H7 (cell line): ENCODE measurements around the gene FOXO3. TPM values are rescaled to one million over a fixed set of nuclear protein-coding genes. Genes with fewer than 3 reads are reported as not detected.
"Not testable (repeated sequence)": the region's sequence is repeated elsewhere in the genome, so short reads cannot be mapped to it uniquely, and the experiment has no call there.

ENCODE experiments used
- DNase-seq: peaks from one replicate; pipeline ENCODE4 v3.0.0; 2012
- H3K27me3 ChIP-seq: 2 replicates; pipeline ENCODE4 v1.6.0; 2011; ENCODE audit warnings: mild to moderate bottlenecking, low read length; ENCODE audit not compliant: control insufficient read depth, insufficient read depth
- H3K36me3 ChIP-seq: replicated peaks from 2 replicates; pipeline ENCODE4 v1.5.1; 2011; ENCODE audit warnings: low read length; ENCODE audit not compliant: control insufficient read depth, insufficient read depth
- H3K4me3 ChIP-seq: 2 replicates; pipeline ENCODE4 v1.5.1; 2011; ENCODE audit warnings: low read depth, mild to moderate bottlenecking, control low read depth, low read length, moderate library complexity; ENCODE audit not compliant: insufficient read depth
- total RNA-seq: library from RNA; depleted of rRNA; stranded (reverse); fragments of >200 nt; shearing (Covaris generic); gene quantifications from 2 replicates; pipeline ENCODE4 v1.2.3, GENCODE V29; 2014

The FOXO3 gene
- total RNA-seq, 1 experiment from 2014 or later = 10.9 TPM

- H3K27me3 ChIP-seq = no peaks in the 10 kb centered on the region
- no peak overlapping the region for H3K4me3 ChIP-seq
- no peaks in the 10 kb centered on the region for H3K36me3 ChIP-seq
- no peak for DNase-seq
Measured at GRCh38 chr6:108656836-108657235, 96.1 kb downstream of the FOXO3 start.

- no peak for DNase-seq
- no peak overlapping the region for H3K4me3 ChIP-seq
- no peaks in the 10 kb centered on the region for H3K36me3 ChIP-seq
Measured at GRCh38 chr6:108658174-108658573, 97.5 kb downstream of the FOXO3 start.

GRCh38 chr6:108658785-108659184 is 98.1 kb downstream of the FOXO3 start:
- H3K27me3 ChIP-seq, DNase-seq, H3K36me3 ChIP-seq, H3K4me3 ChIP-seq: not testable (repeated sequence)

More at GRCh38 chr6:108658174-108658573, 97.5 kb downstream of the FOXO3 start:
- no peaks in the 10 kb centered on the region for H3K27me3 ChIP-seq

- no peaks in the 10 kb centered on the region for H3K27me3 ChIP-seq
- H3K4me3 ChIP-seq = no peak overlapping the region
- no peaks in the 10 kb centered on the region for H3K36me3 ChIP-seq
- no peak for DNase-seq
Measured at GRCh38 chr6:108660251-108660650, 99.5 kb downstream of the FOXO3 start.

- no peak for DNase-seq
- no peak overlapping the region for H3K4me3 ChIP-seq
- H3K36me3 ChIP-seq = no peaks in the 10 kb centered on the region
- H3K27me3 ChIP-seq = no peaks in the 10 kb centered on the region
Measured at GRCh38 chr6:108661430-108661829, 100.7 kb downstream of the FOXO3 start.

- DNase-seq = no peak
- Histone ChIP-seq H3K27me3 (no peaks in the 10 kb centered on the region), H3K4me3 (no peak overlapping the region), H3K36me3 (no peaks in the 10 kb centered on the region)
Measured at GRCh38 chr6:108661982-108662381, 101.3 kb downstream of the FOXO3 start.

- DNase-seq = no peak
- Histone ChIP-seq H3K36me3 (no peaks in the 10 kb centered on the region), H3K27me3 (no peaks in the 10 kb centered on the region), H3K4me3 (no peak overlapping the region)
Measured at GRCh38 chr6:108662702-108663101, 102.0 kb downstream of the FOXO3 start.

- not testable (repeated sequence) for H3K36me3 ChIP-seq, H3K4me3 ChIP-seq, H3K27me3 ChIP-seq, DNase-seq
Measured at GRCh38 chr6:108663494-108664064, 102.9 kb downstream of the FOXO3 start.

- H3K27me3 ChIP-seq = no peaks in the 10 kb centered on the region
- no peaks in the 10 kb centered on the region for H3K36me3 ChIP-seq
- no peak overlapping the region for H3K4me3 ChIP-seq
- no peak for DNase-seq
Measured at GRCh38 chr6:108665495-108666196, 104.9 kb downstream of the FOXO3 start.

- H3K4me3 ChIP-seq = no peak overlapping the region
- no peaks in the 10 kb centered on the region for H3K27me3 ChIP-seq
- no peaks in the 10 kb centered on the region for H3K36me3 ChIP-seq
- peak; percentile 65 for DNase-seq
Measured at GRCh38 chr6:108666656-108667260, 106.0 kb downstream of the FOXO3 start.

- DNase-seq = no peak
- no peak overlapping the region for H3K4me3 ChIP-seq
- no peaks in the 10 kb centered on the region for H3K27me3 ChIP-seq
- H3K36me3 ChIP-seq = no peaks in the 10 kb centered on the region
Measured at GRCh38 chr6:108667993-108668392, 107.3 kb downstream of the FOXO3 start.

GRCh38 chr6:108669673-108670072 is 109.0 kb downstream of the FOXO3 start:
- no peaks in the 10 kb centered on the region for H3K36me3 ChIP-seq
- no peak for DNase-seq
- H3K4me3 ChIP-seq = no peak overlapping the region
- H3K27me3 ChIP-seq = no peaks in the 10 kb centered on the region

- no peak for DNase-seq
- Histone ChIP-seq H3K36me3 (no peaks in the 10 kb centered on the region), H3K4me3 (no peak overlapping the region), H3K27me3 (no peaks in the 10 kb centered on the region)
Measured at GRCh38 chr6:108671175-108671574, 110.5 kb downstream of the FOXO3 start.

GRCh38 chr6:108671790-108672189 is 111.1 kb downstream of the FOXO3 start:
- peak; percentile 68 for DNase-seq
- H3K27me3 ChIP-seq = no peaks in the 10 kb centered on the region
- H3K4me3 ChIP-seq = no peak overlapping the region
- no peaks in the 10 kb centered on the region for H3K36me3 ChIP-seq

- H3K4me3 ChIP-seq = no peak overlapping the region
- no peaks in the 10 kb centered on the region for H3K27me3 ChIP-seq
Measured at GRCh38 chr6:108672641-108673040, 111.9 kb downstream of the FOXO3 start.

More at GRCh38 chr6:108672641-108673040, 111.9 kb downstream of the FOXO3 start:
- no peak for DNase-seq
- no peaks in the 10 kb centered on the region for H3K36me3 ChIP-seq
